ENCODE measurements around the gene CATSPER1.

Gene CATSPER1

GRCh38 chr11:65982824-65983588 lies 43.3 kb downstream of the CATSPER1 start:
- Mint-ChIP-seq H3K36me3 (ENCODE audit: low read depth) (peaks cover 11% of the 10 kb centered on the region), H3K4me1 (no peaks in the 10 kb centered on the region), H3K27ac (no peak overlapping the region), H3K9me3 (no peaks in the 10 kb centered on the region), H3K27me3 (ENCODE audit: low read depth) (no peaks in the 10 kb centered on the region), H3K4me3 (no peak overlapping the region)
- TF ChIP-seq CTCF (IDR thresholded peaks at IDR 0.05; ENCODE audit: unreplicated experiment in 3 of 3): no peak

GRCh38 chr11:65981972-65982823 lies 44.1 kb downstream of the CATSPER1 start:
- Mint-ChIP-seq H3K36me3 (ENCODE audit: low read depth) (peaks cover 11% of the 10 kb centered on the region), H3K27me3 (ENCODE audit: low read depth) (no peaks in the 10 kb centered on the region), H3K4me3 (no peak overlapping the region), H3K27ac (no peak overlapping the region), H3K9me3 (no peaks in the 10 kb centered on the region), H3K4me1 (no peaks in the 10 kb centered on the region)
- no peak for TF ChIP-seq CTCF (IDR thresholded peaks at IDR 0.05; ENCODE audit: unreplicated experiment in 3 of 3)

GRCh38 chr11:65981101-65981740 lies 45.1 kb downstream of the CATSPER1 start:
- Mint-ChIP-seq H3K27me3 (ENCODE audit: low read depth) (no peaks in the 10 kb centered on the region), H3K9me3 (no peaks in the 10 kb centered on the region), H3K36me3 (ENCODE audit: low read depth) (peaks cover 12% of the 10 kb centered on the region), H3K4me3 (no peak overlapping the region), H3K27ac (no peak overlapping the region), H3K4me1 (no peaks in the 10 kb centered on the region)
- no peak for TF ChIP-seq CTCF (IDR thresholded peaks at IDR 0.05; ENCODE audit: unreplicated experiment in 3 of 3)

- Mint-ChIP-seq H3K4me3 (no peak overlapping the region), H3K4me1 (no peaks in the 10 kb centered on the region), H3K9me3 (no peaks in the 10 kb centered on the region), H3K36me3 (ENCODE audit: low read depth) (peaks cover 21% of the 10 kb centered on the region), H3K27ac (no peak overlapping the region), H3K27me3 (ENCODE audit: low read depth) (no peaks in the 10 kb centered on the region)
- TF ChIP-seq CTCF (IDR thresholded peaks at IDR 0.05; ENCODE audit: unreplicated experiment in 3 of 3): no peak
Measured at GRCh38 chr11:65979261-65979759, 47.0 kb downstream of the CATSPER1 start.

- Mint-ChIP-seq H3K4me3 (no peak overlapping the region), H3K27me3 (ENCODE audit: low read depth) (no peaks in the 10 kb centered on the region), H3K9me3 (no peaks in the 10 kb centered on the region), H3K36me3 (ENCODE audit: low read depth) (peaks cover 24% of the 10 kb centered on the region), H3K4me1 (no peaks in the 10 kb centered on the region), H3K27ac (no peak overlapping the region)
- no peak for TF ChIP-seq CTCF (IDR thresholded peaks at IDR 0.05; ENCODE audit: unreplicated experiment in 3 of 3)
Measured at GRCh38 chr11:65978391-65979238, 47.7 kb downstream of the CATSPER1 start.

Data from nephron (organoid).